Right lobe of liver (tissue), 6 donors: ENCODE data around the gene LRP6. TPM values are rescaled to one million over a fixed set of nuclear protein-coding genes. Genes with fewer than 3 reads are reported as not detected.

ENCODE experiments used
- ATAC-seq, 4 donors: fragments of 200-7000 bp; cut with Tn5 transposase; one replicate each; pipeline ENCODE4 v1.9.1; 2020; ENCODE audit warnings: mild to moderate bottlenecking in 4 of 4, moderate library complexity in 4 of 4
- DNase-seq, 3 donors: peaks; one replicate each; pipeline ENCODE4 v3.0.0-alpha.2; 2020
- H3K27ac ChIP-seq, 3 donors: fragments of 200-600 bp; one replicate each; pipeline ENCODE4 v1.8.0; 2022
- H3K27me3 ChIP-seq, 2 donors: fragments of 200-600 bp; one replicate each; pipeline ENCODE4 v1.8.0; 2022
- H3K36me3 ChIP-seq, 4 donors: fragments of 200-600 bp; sonication (generic) in 1 of 4; one replicate each; pipeline versions ENCODE4 v1.5.1 to v1.8.0; 2017 to 2022; ENCODE audit warnings: control low read depth in 1 of 4
- H3K4me1 ChIP-seq, 4 donors: fragments of 200-600 bp; sonication (generic) in 1 of 4; one replicate each; pipeline versions ENCODE4 v1.5.1 to v1.8.0; 2017 to 2022; ENCODE audit warnings: control low read depth in 1 of 4
- H3K4me3 ChIP-seq, 3 donors: fragments of 200-600 bp; one replicate each; pipeline ENCODE4 v1.8.0; 2022
- H3K9me3 ChIP-seq, 4 donors: fragments of 200-600 bp; sonication (generic) in 1 of 4; one replicate each; pipeline versions ENCODE4 v1.5.1 to v1.8.0; 2017 to 2022; ENCODE audit warnings: control low read depth in 1 of 4
- CTCF ChIP-seq, 4 donors: fragments of 200-600 bp in 3 of 4; fragments of 450-650 bp in 1 of 4; IDR thresholded peaks; one replicate each; pipeline versions ENCODE4 v1.5.1 to v1.8.0; 2016 to 2022; ENCODE audit warnings: antibody characterized with exemption in 4 of 4, mild to moderate bottlenecking in 2 of 4
- POLR2A ChIP-seq: fragments of 450-650 bp; IDR thresholded peaks from one replicate; pipeline ENCODE4 v1.6.1; 2017; ENCODE audit warnings: antibody characterized with exemption, mild to moderate bottlenecking
- WGBS: methylation state at CpG from one replicate; pipeline ENCODE4 v1.1.6; 2018; ENCODE audit warnings: low coverage, low lambda C conversion rate; ENCODE audit not compliant: insufficient coverage; ENCODE audit errors: missing lambda C conversion rate; 5-methylcytosine and 5-hydroxymethylcytosine counted together
- intact Hi-C, 2 donors: fragments of 100-400 bp; cut with DNase I; formaldehyde crosslinking; loops; one replicate each; pipeline versions ENCODE4 v1.11.2 to v1.14.1; 2022
- total RNA-seq, 6 experiments: library from RNA; depleted of rRNA in 2 of 6; stranded (reverse); fragments of >200 nt in 2 of 6; fragmentation: NEBNext Ultra II Directional in 3 of 6; extraction: Animal tissue kit (Norgen Biotek cat#: 25700) in 3 of 6; gene quantifications; one replicate each; pipeline versions ENCODE4 v1.1.0 to v1.2.4, GENCODE V29; 2016 to 2023
- donor health status: DM: no; HTN: yes; CAD: no.
- donor health status: DM: no; HTN: no; CAD: no.
- donor health status: DM: no; HTN: no; CAD: no.
- donor health status: DM: no; HTN: yes; CAD: no.
- donor health status: DM: no; HTN: yes; CAD: no.

Gene LRP6
- total RNA-seq, 6 experiments from 2014 or later, result 19.9 to 32.5 (median 22.2) TPM

GRCh38 chr12:12128670-12129069 lies 138.2 kb downstream of the LRP6 start:
- no peak for ATAC-seq
- intact Hi-C loops, result no loop called here
- Histone ChIP-seq H3K9me3 (no peaks in the 10 kb centered on the region), H3K27me3 (no peaks in the 10 kb centered on the region), H3K4me3 (no peak overlapping the region), H3K4me1 (no peaks in the 10 kb centered on the region), H3K36me3 (peaks cover 0 to 47% (median 16%) of the 10 kb centered on the region in 4 donors), H3K27ac (no peak overlapping the region)
- DNase-seq, result no peak
- no peak for TF ChIP-seq CTCF (IDR thresholded peaks at IDR 0.05)
- no peak for TF ChIP-seq POLR2A
- WGBS, result 70% methylated on average over 4 of the region's 4 CpGs

- H3K27me3 ChIP-seq, result no peaks in the 10 kb centered on the region
- ATAC-seq, result no peak
- TF ChIP-seq POLR2A (no peak), CTCF (IDR thresholded peaks at IDR 0.05) (no peak)
- H3K36me3 ChIP-seq, result peaks cover 4 to 52% (median 19%) of the 10 kb centered on the region in 4 donors
- H3K27ac ChIP-seq, result no peak overlapping the region
- no peak for DNase-seq
- WGBS, result 95% methylated on average over 2 of the region's 2 CpGs
- intact Hi-C loops, result no loop called here
- no peak overlapping the region for H3K4me3 ChIP-seq
- H3K9me3 ChIP-seq, result no peaks in the 10 kb centered on the region
- H3K4me1 ChIP-seq, result no peaks in the 10 kb centered on the region
These were observed 139.5 kb downstream of the LRP6 start for GRCh38 chr12:12127304-12127703.

GRCh38 chr12:12126551-12126950 lies 140.3 kb downstream of the LRP6 start:
- TF ChIP-seq POLR2A, result no peak
- TF ChIP-seq CTCF (IDR thresholded peaks at IDR 0.05), result no peak
- Histone ChIP-seq H3K27me3 (no peaks in the 10 kb centered on the region), H3K9me3 (no peaks in the 10 kb centered on the region), H3K4me1 (no peaks in the 10 kb centered on the region), H3K4me3 (no peak overlapping the region), H3K36me3 (peaks cover 4 to 51% (median 19%) of the 10 kb centered on the region in 4 donors), H3K27ac (no peak overlapping the region)
- WGBS, result 81% methylated on average over 4 of the region's 4 CpGs
- intact Hi-C loops, result no loop called here
- ATAC-seq (no peak), DNase-seq (no peak)

- TF ChIP-seq POLR2A (no peak), CTCF (IDR thresholded peaks at IDR 0.05) (no peak)
- Histone ChIP-seq H3K36me3 (peaks cover 4 to 43% (median 14%) of the 10 kb centered on the region in 4 donors), H3K4me1 (no peaks in the 10 kb centered on the region), H3K27me3 (no peaks in the 10 kb centered on the region), H3K9me3 (no peaks in the 10 kb centered on the region), H3K27ac (no peak overlapping the region), H3K4me3 (no peak overlapping the region)
- no peak for ATAC-seq
- no peak for DNase-seq
- 59% methylated on average over 3 of the region's 3 CpGs for WGBS
- intact Hi-C loops, result no loop called here
These were observed 143.7 kb downstream of the LRP6 start for GRCh38 chr12:12123036-12123604.
